Fibroblast of skin of abdomen (primary cell): ENCODE data around the gene CLMP.
"Not testable (repeated sequence)": the region's sequence is repeated elsewhere in the genome, so short reads cannot be mapped to it uniquely, and the experiment has no call there.

Source experiments
- DNase-seq: peaks from one replicate; pipeline ENCODE4 v3.0.0-alpha.2; 2013

Gene CLMP

GRCh38 chr11:123132034-123132766, 62.8 kb downstream of the CLMP start:
- not testable (repeated sequence) for DNase-seq

DNA sequence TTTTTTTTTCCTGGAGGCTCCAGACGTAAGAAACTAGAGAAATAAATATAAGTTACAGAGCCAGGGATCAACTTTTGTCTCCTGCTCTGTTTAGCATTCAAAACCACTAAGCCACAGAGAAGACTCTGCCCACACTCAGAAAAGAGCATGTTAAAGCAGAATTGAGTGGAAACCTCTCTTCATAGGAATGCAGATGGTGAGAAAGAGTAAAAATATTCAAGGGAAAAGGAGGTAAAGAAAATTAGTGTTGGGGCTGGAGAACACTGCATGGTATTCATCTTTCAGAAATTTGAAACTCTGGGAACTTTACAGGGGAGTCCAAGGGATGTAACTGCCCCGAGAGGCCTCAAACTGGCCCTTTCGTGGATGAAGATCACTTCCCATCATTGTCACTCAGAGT, 65.1 kb downstream of the CLMP start:
- DNase-seq, result peak; percentile 84

GRCh38 chr11:123125169-123125568, 69.9 kb downstream of the CLMP start:
- no peak for DNase-seq

GRCh38 chr11:123122852-123123251, 72.2 kb downstream of the CLMP start:
- DNase-seq, result no peak

GRCh38 chr11:123122341-123122740, 72.7 kb downstream of the CLMP start:
- no peak for DNase-seq

DNA sequence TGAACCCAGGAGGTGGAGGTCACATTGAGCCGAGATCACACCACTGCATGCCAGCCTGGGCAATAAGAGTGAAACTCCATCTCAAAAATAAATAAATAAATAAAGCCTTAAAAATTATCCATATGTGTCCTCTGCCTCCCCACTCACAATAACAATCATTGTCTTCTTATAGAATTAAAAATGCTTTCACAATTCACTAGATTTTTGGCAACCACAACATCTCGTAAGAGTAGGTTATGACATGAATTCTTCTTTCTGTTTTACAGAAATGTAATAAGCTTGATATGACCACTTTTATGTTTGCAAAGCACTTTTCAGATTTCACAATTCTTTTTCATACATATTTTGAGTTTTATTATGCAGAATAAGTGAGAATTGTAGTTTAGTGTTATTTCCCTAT, 78.6 kb downstream of the CLMP start:
- no peak for DNase-seq

GRCh38 chr11:123111465-123111864, 83.6 kb downstream of the CLMP start:
- DNase-seq, result peak; percentile 46

- no peak for DNase-seq
These were observed 84.7 kb downstream of the CLMP start for GRCh38 chr11:123110397-123110796.

DNA sequence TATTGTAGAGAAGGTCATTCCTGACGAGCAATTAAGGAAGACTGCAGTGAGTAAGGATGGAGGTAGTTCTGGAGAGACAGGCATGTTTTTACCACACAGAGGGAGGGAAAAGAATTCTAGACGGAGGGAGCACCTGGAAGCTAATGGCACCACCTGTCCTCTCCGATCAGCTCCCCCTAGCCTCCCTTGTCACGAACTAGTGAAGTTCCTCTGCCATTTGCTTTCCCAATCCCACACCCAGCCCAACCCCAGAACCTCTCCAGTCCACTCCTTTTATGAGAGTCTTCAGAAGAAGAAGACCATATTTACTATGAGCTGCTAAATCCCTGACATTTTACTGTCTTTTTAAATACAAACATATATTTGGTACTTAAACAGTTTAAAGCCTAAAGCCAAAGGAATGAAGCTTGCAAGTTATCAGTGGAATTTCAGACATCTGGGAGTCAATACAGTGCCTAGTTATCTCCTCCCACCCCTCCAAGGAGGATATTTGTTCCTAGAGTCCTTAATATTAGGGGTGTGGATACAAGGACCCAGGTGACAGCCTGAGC, 87.0 kb downstream of the CLMP start:
- no peak for DNase-seq

GRCh38 chr11:123104697-123105096, 90.4 kb downstream of the CLMP start:
- no peak for DNase-seq

GRCh38 chr11:123103326-123103980, 91.6 kb downstream of the CLMP start:
- DNase-seq, result peak; percentile 77

DNA sequence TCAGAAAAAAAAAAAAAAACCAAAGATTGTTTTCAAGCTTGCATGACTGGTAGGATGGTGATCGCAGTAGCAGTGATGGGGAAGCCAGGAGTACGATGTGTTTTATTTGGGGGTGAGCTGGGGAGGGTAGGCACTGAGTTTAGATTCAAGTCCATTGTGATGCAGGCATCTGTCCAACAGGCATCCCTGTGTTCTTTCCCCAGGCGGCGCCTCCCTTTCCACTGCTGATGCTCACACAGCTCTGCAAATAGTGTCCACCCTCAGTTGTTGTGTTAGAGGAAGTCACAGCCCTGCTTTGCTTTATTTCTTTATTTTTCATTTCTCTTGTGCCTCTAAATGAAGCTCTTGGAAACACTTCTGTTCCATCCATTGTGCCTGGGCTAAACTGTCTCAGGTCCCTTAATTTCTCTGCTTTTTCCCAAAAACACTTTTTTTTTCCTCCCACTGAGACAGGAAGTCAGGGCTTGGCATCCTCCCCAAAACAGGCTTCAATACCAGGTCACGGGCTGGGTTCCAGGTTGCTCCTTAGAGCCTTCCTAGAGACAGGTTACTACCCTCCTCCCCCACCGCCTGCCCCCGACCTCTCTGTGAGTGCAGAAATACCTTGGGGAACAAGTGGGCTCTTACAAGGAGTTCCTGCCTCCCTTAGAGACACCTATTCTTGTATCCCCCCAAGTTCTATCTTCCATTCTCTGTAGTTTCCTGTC, 94.5 kb downstream of the CLMP start:
- no peak for DNase-seq

GRCh38 chr11:123098990-123099389, 96.1 kb downstream of the CLMP start:
- DNase-seq, result no peak

DNA sequence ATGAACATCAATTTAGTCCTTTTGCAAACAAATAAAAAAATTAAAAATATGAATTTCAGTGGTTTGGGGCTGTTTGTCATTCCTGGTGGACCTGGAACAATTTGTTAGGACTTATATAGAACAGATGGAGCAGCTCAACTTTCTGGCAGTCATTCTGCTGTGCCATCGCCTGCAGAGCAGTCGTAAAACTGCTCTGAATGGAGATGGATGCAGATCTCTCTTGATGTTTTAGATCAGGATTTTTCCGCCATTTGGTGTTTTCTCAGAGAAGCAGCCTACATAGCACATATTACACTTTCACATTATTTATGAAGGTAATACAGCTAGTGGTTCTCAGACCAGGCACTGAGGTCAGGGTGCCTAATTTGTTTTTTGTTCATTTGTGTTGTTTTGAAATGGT, 101.3 kb downstream of the CLMP start:
- DNase-seq, result no peak

- no peak for DNase-seq
These were observed 103.5 kb downstream of the CLMP start for GRCh38 chr11:123091506-123091905.

GRCh38 chr11:123090168-123090567, 104.9 kb downstream of the CLMP start:
- not testable (repeated sequence) for DNase-seq

- not testable (repeated sequence) for DNase-seq
These were observed 106.2 kb downstream of the CLMP start for GRCh38 chr11:123088896-123089295.

DNA sequence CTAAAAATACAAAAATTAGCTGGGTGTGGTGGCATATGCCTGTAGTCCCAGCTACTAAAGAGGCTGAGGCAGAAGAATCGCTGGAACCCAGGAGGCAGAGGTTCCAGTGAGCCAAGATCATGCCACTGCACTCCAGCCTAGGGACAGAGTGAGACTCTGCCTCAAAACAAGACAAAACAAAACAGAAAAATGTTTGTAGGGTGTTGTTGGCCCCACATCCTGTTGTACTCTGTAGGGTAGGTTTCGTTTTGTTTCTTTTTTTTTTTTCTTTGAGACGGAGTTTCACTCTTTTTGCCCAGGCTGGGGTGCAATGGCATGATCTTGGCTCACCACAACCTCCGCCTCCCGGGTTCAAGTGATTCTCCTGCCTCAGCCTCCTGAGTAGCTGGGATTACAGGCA, 107.4 kb downstream of the CLMP start:
- not testable (repeated sequence) for DNase-seq

DNA sequence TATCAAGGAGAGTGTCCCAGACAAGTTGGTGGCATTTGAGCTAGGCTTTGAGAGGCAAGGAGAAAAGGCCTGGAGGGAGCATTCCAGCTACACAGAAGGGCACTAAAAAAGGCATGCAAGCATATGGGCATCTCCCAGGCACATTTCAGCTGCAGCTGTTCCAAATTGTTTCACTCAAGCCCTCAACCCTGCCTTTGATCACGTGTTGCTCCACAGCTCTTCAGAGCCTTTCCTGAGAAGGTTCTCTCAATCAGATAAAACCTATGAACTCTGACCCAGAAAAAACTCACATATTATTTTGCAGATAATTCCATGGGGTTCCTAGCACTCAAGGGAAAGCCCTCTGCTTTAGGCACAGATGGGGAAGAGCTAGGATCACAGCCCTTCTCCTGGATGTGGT, 108.7 kb downstream of the CLMP start:
- no peak for DNase-seq

DNA sequence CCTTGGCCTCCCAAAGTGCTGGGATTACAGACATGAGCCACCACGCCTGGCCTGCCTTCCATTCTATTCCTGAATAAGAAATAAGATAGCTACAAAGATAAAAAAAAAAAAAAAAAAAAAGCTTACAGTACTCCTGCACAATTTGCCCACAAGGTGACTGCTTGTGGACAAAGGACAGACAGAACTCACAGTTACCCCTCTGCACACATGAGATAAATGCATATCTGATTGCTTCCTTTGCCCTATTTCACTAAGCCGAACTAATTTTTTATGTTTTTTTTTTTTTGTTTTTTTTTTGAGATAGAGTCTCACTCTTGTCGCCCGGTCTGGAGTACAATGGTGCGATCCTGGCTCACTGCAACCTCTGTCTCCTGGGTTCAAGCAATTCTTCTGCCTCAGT, 109.6 kb downstream of the CLMP start:
- no peak for DNase-seq

GRCh38 chr11:123084454-123084853, 110.6 kb downstream of the CLMP start:
- no peak for DNase-seq

GRCh38 chr11:123083623-123084029, 111.4 kb downstream of the CLMP start:
- peak; percentile 94 for DNase-seq

- DNase-seq, result no peak
These were observed 112.1 kb downstream of the CLMP start for GRCh38 chr11:123082977-123083376.
